Fibroblast of mammary gland (primary cell): ENCODE measurements around the gene VTCN1.

ENCODE experiments used
- DNase-seq: peaks from one replicate; pipeline ENCODE4 v3.0.0-alpha.2; 2010; ENCODE audit warnings: low read depth
- H3K4me3 ChIP-seq: 2 replicates; pipeline ENCODE4 v1.5.1; 2011; ENCODE audit warnings: low read depth, mild to moderate bottlenecking, low read length, moderate library complexity; ENCODE audit not compliant: control insufficient read depth
- TF ChIP-seq, protein P1 (sequence below): conservative IDR thresholded peaks from 2 replicates; pipeline ENCODE4 v1.5.1; 2011; ENCODE audit warnings: low read depth, low read length, inconsistent platforms; ENCODE audit not compliant: control insufficient read depth, insufficient read depth

Gene VTCN1

DNA sequence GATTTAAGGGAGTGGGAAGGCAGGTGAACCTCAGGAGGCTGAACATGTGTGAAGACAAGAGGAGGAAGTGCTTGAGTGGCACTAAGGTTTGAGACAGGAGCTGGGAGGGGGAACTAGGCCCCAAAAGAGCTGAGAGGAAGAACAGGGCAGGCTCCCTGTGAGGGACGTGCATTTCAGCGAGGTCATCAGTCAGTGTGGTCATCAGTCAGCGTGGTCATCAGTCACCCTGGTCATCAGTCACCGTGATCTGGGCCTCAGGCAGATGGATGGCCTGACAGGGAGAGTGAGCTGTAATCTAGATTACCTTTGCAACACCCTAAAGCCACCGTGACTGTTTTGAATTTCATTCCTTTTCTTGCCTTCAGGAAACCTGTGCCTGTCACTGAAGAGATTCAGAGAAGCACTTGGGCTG, 29.1 kb downstream of the VTCN1 start:
- TF ChIP-seq, protein P1, sequence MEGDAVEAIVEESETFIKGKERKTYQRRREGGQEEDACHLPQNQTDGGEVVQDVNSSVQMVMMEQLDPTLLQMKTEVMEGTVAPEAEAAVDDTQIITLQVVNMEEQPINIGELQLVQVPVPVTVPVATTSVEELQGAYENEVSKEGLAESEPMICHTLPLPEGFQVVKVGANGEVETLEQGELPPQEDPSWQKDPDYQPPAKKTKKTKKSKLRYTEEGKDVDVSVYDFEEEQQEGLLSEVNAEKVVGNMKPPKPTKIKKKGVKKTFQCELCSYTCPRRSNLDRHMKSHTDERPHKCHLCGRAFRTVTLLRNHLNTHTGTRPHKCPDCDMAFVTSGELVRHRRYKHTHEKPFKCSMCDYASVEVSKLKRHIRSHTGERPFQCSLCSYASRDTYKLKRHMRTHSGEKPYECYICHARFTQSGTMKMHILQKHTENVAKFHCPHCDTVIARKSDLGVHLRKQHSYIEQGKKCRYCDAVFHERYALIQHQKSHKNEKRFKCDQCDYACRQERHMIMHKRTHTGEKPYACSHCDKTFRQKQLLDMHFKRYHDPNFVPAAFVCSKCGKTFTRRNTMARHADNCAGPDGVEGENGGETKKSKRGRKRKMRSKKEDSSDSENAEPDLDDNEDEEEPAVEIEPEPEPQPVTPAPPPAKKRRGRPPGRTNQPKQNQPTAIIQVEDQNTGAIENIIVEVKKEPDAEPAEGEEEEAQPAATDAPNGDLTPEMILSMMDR: no peak
- no peak overlapping the region for H3K4me3 ChIP-seq
- no peak for DNase-seq

DNA sequence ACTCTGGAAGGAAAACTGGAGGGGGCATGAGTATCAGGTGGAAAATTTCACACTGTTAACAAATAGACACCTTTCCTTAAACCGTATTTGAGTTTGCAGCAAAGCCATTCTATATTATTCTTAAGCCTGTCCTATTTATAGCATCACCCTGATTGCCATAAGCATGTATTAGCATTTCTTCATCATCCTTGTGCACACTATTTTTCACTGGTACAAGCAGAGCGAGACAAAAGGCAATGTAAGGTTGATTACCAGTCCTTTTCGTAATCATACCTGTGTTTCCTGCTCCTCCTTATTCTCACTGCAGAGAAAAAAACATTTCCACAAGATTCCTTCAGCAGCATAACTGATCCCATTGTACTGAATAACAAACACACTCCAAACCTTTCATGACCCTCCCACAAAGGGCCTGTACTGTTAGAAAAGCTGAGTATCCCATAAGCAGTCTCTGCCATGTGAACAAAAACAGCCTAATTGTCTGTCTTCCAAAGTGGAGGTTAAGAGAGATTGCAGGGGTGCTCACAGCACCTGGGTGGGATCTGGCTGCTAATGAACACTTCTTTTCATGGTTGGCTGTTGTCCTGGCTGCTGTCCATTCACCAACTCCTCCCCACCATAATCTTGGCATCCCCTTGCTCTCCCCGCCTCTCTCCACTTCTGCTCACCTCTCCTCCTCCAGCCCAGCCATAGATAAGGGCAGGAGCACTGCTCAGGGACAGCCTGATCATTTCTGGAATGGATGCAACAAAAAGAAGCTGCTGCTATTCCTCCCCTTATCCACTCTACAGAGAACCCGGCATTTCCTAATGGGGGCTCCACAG, 30.4 kb downstream of the VTCN1 start:
- TF ChIP-seq, protein P1: no peak
- no peak for DNase-seq
- no peak overlapping the region for H3K4me3 ChIP-seq

DNA sequence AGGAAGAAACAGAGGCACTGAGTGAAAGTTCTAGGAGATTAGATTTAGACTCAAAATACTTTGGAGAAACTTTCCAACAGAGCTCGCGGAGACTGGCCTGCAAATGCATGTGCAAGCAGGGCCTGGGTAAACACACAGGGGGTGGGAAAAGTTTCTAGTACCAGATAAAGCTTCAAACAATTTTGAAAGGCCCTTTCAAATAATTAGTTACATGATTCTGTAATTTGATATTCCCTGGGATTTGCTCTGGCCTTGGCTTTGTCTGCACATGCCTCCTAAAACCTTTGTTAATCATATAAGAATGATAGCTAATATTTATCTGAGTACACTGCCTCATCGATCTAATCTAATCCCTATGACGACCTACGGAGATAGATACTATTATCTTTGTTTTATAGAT, 31.3 kb downstream of the VTCN1 start:
- TF ChIP-seq, protein P1: no peak
- DNase-seq: no peak
- H3K4me3 ChIP-seq: no peak overlapping the region

DNA sequence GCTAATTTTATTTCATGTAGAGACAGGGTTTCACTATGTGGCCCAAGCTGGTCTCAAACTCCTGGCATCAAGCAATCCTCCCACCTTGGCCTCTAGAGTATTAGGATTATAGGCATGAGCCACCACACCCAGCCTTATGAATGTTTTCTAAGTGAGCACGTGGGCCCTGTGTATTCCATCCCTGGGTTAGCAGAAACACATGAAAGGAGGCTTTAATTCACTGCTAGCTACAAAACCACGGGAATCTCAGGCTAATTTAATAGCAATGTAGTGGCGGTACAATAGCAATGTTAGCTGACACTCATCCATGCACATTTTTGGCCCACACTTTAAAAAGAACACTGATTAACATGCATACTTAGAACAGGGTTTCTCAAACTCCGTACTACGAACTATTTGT, 32.0 kb downstream of the VTCN1 start:
- H3K4me3 ChIP-seq: no peak overlapping the region
- TF ChIP-seq, protein P1: no peak
- DNase-seq: no peak

DNA sequence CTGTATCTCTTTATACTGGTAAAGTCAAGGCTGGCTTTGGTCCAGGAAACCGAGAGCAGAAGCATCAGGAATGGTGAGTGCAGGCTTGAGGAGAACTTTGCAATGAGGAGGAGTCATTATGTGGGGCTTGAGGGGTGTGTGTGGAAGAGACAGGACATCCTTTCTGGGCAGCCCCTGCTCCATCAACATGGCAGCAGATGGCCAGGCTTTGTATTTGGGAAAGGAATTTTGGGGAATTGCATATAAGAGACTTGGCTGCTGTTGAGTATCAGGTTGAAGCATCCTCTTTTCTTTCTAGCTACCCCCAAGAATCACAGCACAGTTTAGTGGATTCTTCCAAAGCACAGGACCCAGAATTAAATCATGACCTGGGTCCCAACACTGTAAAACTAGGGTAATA, 33.4 kb downstream of the VTCN1 start:
- H3K4me3 ChIP-seq: no peak overlapping the region
- no peak for DNase-seq
- TF ChIP-seq, protein P1: no peak

DNA sequence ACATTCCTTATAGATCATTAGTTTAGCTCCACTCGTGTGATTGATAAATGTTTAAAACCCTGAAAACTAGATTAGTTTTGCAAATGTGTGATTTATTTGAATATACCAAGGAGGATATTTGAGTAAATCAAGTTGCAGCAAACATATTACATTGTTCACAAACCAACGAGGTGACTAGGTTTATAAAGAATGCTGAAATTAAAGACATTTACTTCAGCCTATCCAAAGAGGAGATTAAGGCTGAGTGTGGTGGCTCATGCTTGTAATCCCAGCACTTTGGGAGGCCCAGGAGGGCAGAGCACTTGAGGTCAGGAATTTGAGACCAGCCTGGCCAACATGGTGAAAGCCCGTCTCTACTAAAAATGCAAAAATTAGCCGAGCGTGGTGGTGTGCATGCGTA, 34.1 kb downstream of the VTCN1 start:
- TF ChIP-seq, protein P1: no peak
- no peak overlapping the region for H3K4me3 ChIP-seq
- no peak for DNase-seq
